ENCODE data around the gene CACTIN.
"Not testable (repeated sequence)": the region's sequence is repeated elsewhere in the genome, so short reads cannot be mapped to it uniquely, and the experiment has no call there.

CACTIN gene

GRCh38 chr19:3645726-3646125 lies 19.1 kb upstream of the CACTIN start:
- FAIRE-seq: no peak

- FAIRE-seq: no peak
Measured at GRCh38 chr19:3645067-3645396, 18.4 kb upstream of the CACTIN start.

- no peak for FAIRE-seq
Measured at GRCh38 chr19:3644351-3645066, 17.9 kb upstream of the CACTIN start.

DNA sequence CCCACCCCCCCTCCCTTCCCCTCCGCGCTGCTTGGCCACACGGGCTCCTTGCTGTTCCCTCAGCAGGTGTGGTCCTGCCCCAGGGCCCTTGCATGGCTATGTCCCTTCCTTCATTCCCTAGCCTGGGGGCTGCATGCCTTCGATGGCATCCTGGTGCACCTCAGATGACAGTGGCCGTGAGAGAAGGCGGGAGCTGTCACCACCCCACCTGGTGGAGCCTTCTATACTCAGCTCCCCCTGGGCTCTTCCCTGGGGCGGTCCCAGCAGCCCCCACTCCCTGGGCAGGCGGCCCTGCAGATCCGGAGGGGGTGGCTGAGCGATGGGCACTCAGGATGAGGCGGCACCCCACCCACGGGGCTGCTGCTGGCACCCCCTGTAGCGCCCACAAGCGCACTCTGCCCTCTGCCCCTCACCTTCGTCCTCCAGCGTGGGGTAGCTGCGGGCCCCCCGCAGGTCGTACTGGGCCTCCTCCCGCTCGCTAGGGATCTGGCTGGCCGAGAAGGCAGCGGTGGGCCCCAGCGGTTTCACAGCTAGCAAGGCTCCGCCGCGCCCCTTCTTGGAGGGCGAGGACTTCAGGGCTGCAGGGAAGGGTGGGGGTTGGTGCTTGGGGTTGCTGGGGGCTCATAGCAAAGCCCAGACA lies 17.2 kb upstream of the CACTIN start:
- FAIRE-seq: no peak

GRCh38 chr19:3642987-3643673 lies 16.5 kb upstream of the CACTIN start:
- FAIRE-seq: no peak

DNA sequence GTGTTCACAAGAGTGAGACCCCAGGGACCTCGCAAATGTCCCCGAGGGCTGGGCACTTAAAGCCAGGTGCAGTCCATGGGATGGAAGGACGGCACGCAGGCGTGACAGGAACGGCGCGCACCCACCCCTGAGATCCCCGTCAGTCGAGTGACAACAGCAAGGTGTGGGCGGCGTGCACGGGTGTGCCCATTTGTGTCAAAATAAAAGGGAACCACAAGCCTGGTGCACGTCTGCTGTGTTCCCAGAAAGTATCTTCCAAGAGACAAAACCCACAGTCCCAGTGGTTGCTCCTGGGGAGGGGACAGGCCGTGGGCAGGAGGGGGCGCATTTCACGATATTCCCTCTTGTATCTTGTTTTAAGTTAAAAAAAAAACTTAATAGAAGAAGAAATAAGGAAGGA lies 15.7 kb upstream of the CACTIN start:
- FAIRE-seq: no peak

DNA sequence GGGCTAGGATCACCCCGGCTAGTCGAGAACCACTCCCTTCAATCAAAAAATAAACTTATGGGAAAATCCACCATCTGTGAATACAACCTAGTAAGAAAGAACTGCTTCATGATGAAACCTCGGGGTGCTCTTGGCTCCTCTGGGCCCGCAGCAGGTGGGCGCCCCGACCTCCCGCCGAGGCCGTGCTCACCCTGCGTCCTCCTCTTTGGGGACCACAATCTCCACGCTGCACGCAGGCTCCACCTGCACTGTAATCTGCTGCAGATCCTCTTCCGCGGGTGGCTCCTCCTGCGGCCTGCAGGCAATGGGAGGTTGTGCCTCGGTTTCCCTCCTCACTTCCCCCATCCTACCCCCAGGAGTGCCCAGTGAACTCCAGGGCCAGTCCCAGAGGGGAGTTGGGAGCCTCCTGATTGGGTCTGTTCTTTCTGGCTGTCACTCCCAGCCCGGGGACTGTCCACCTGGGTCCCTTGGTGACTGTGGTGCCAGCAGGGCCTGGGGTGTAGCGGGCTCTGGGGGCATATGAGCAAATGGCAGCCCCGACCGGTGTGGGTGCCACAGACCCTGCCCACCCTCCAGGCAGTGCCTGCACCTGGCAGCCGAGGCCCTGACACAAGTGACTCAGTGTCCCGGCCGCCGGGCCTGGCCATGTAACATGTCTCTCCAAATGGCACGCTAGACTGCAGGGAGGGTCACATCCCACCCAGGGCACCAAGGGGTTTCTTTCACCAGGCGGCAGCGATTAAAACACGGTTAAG lies 15.1 kb upstream of the CACTIN start:
- FAIRE-seq: no peak

- FAIRE-seq: no peak
Measured at GRCh38 chr19:3639479-3639878, 12.9 kb upstream of the CACTIN start.

- no peak for FAIRE-seq
Measured at GRCh38 chr19:3638208-3639193, 11.9 kb upstream of the CACTIN start.

- FAIRE-seq: no peak
Measured at GRCh38 chr19:3637621-3638020, 11.0 kb upstream of the CACTIN start.

DNA sequence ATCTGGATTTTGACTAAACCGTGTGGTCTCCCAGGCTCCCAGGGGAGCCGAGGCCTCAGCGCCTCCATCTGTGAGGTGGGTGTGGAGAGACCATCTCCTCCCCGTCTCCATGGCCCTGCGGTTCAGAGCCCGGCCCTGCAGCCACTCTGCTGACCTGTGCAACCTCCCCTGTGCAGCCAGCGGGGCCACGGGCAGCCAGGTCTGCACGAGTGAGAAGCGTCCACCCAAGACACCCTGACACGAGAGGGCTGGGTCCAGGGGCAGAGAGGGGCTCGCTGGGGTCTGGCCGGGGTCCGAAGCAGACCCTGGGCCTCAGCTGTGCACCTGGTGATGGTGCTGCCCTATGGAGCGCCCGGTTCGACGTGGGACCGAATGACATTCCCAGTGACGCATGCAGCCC lies 10.4 kb upstream of the CACTIN start:
- FAIRE-seq: no peak

GRCh38 chr19:3636506-3636905 lies 9.9 kb upstream of the CACTIN start:
- no peak for FAIRE-seq

- no peak for FAIRE-seq
Measured at GRCh38 chr19:3634496-3635045, 8.0 kb upstream of the CACTIN start.

GRCh38 chr19:3633559-3633988 lies 7.0 kb upstream of the CACTIN start:
- no peak for FAIRE-seq

GRCh38 chr19:3632739-3633558 lies 6.4 kb upstream of the CACTIN start:
- FAIRE-seq: no peak

GRCh38 chr19:3632098-3632497 lies 5.5 kb upstream of the CACTIN start:
- FAIRE-seq: no peak

DNA sequence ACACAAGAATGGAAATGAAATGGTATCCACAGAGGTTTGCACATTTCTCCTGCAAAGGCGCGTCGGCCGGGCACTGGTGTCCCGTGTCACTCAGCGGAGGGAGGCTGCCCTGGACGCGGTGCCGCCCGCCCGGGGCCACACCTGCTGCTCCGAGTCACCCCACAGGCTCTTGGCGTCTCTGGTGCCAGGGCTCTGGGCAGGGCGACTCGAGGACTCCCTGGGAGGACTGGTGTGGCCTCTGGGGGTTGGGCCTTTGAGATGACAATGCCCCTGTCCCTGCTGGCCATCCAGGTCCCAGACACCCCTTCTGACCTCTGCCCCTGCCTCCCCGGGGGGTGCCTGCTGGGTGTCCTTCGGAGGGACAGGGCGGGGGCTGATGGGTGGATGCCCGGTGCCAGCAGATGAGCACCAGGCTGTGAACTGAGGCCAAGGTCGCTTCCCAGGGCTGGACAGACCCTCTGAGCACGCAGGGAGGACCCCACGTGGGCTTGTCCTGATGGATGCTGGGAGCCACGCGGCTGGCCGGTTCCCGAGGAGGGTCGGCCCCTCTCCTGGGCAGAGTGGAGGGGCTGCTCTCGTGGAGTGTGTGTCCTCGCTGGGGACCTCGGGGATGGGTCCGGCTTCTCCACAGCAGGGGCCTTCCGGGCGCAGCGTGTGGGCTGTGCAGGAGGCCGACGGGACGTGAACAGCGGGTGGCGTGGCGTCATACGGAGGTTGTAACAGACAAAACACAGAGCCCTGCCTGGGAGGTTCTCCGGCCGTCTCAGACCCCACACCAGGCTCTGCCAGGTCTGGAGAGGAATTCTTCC lies 4.7 kb upstream of the CACTIN start:
- no peak for FAIRE-seq

DNA sequence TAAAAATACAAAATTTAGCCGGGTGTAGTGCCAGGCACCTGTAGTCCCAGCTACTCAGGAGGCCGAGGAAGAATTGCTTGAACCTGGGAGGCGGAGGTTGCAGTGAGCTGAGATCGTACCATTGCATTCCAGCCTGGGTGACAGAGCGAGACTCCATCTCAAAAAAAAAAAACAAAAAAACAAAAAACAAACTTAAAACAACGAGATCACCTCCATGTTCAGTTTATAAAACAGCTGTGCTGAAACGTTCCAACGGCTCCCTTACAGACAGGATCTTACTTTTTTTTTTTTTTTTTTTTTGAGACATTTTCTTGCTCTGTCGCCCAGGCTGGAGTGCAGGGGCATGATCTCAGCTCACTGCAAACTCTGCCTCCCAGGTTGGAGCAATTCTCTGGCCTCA lies 2.2 kb upstream of the CACTIN start:
- not testable (repeated sequence) for FAIRE-seq

GRCh38 chr19:3627351-3627723 lies 747 bp upstream of the CACTIN start:
- no peak for FAIRE-seq

GRCh38 chr19:3625996-3626472 lies 556 bp downstream of the CACTIN start:
- no peak for FAIRE-seq

All from colon (tissue), 2 donors.